Measurements from ENCODE around the gene USB1.

The USB1 gene

GRCh38 chr16:58049232-58050185, 48.3 kb downstream of the USB1 start:
- DNase-seq: no peak

- DNase-seq: no peak
Observed at GRCh38 chr16:58051296-58051695, 50.1 kb downstream of the USB1 start.

DNA sequence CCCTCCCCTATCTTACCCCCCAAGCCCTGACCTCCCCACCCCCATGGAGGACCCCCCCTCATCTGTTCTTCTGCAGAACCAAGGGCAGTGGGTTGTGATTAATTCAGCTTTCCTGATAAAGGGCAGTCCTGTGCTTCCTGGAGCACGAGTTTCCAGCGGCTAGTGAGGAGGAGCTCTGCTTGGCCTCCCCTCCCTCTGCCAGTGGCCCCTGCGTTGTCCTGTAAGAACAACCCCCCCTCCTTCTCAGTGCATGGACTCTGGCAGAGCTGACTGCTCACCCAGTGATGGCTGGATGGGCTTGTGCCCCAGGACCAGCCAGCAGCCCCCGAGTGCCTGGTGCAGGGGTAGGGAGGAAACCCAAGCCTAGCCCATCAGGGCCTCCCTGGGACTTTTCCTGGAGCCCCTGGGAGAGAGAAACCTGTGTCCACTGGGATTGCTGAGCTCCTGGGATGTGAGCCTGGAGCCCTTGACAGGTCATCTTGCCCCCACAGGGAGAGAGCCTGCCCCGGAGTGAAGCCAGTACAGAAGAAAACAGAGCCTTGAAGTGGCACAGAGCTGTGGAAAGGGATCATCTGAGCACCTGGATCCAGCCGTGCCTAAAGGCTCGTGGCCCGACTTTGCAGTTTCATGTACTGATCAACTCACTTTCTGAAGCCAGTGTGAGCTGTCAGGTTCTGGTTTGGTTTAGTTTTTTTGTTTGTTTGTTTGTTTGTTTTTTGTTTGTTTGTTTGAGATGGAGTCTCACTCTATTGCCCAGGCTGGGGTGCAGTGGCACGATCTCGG, 50.8 kb downstream of the USB1 start:
- DNase-seq: no peak

- no peak for DNase-seq
Observed at GRCh38 chr16:58053682-58054005, 52.4 kb downstream of the USB1 start.

GRCh38 chr16:58054289-58054688, 53.1 kb downstream of the USB1 start:
- no peak for DNase-seq

DNA sequence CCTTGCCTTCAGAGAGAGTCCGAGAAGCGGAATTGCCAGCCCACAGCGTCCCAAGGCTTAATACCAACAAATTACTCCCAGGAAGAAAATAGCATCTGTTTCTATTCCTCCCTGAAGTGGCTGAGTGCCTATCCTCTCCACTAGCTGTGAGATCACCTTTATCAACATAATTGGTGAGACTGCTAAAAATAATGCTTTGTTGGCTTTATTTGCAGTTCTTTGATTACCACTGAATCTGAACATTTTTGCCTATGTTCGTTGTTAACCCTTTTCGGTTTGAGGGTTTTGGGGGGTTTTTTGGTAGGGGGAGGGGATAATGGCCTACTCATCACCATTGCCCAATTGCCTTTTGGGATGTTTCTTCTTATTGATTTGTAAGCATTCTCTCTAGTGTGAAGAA, 55.4 kb downstream of the USB1 start:
- no peak for DNase-seq

GRCh38 chr16:58057121-58057520, 55.9 kb downstream of the USB1 start:
- no peak for DNase-seq

- no peak for DNase-seq
Observed at GRCh38 chr16:58057784-58058183, 56.6 kb downstream of the USB1 start.

GRCh38 chr16:58062821-58063220, 61.6 kb downstream of the USB1 start:
- DNase-seq: no peak

DNA sequence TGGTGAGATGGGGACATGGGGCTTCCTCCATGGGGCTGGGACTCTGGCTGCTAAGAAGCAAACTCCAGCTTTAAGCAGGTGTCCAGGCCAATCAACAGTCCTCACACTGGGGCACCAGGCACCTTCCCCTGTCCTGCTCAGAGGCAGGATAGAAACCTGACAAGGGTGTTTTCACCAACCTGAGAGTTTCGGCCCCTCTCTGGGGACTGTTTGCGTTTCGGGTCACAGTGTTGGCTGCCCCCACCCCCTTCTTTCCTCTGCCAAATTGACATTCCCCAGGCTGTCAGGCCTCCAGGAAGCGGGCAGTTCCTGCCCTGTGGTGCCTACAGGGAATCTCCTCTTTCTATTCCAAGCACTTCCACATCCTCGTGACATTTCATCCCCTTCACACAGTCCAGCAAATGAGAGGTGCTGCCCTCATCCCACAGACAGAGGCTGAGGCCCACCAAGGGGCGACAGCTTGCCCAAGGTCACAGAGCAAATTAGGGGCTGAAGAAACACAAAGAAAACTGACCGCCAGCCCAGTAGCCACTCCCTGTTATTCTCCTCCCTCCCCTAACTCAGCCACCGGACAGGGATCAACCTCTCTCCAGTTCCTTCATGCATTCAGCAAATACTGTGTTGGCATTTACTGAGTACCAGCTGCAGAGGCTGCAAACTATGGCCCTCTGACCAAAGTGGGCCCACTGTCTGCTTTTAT, 62.3 kb downstream of the USB1 start:
- no peak for DNase-seq

DNA sequence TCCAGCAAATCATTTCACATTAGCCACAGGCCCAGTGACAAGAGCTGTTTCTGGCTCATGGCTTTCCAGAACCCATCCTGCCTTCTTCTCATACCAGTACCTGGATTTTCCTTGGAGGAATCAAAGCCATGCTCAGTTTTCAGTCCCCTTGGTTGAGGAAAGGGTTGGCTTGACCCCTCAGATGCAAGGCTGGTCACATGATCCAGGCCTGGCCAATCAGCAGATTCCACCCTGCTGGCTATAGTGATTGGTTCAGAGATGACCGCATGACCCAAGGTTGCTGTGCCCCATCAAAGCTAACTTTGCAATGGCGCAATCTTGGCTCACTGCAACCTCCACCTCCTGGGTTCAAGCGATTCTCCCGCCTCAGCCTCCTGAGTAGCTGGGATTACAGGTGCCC, 69.4 kb downstream of the USB1 start:
- DNase-seq: no peak

Data from activated CD4-positive, alpha-beta T cell treated with anti-CD3 and anti-CD28 coated beads, Interleukin-2, amount 50 U/mL, for 4 hours (primary cell).